ENCODE measurements around the gene PDE4D. TPM values are rescaled to one million over a fixed set of nuclear protein-coding genes. Genes with fewer than 3 reads are reported as not detected.

The PDE4D gene
- total and polyA plus RNA-seq, 3 experiments from 2014 or later: 5.6 to 18.3 (median 17.7) TPM

DNA sequence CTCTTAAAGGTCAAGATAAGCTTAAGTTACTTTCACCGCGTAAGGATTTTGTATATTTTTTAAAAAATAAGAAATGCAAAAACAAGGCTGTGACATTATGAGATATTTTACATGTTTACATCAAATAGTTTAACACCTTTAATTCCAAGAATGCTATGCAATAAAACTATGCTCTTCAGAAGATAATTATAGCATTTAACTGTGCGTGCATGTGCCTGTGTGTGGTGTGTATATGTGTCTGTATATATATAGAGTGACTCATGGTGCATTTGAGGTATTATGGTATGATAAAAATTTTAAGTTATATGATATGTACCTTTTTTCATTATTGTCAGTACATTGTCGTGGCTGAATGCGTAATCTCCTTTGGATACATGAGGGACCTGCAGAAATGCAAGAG is 539.3 kb downstream of the PDE4D start:
- no peak for DNase-seq
- CTCF ChIA-PET: no interaction called here

DNA sequence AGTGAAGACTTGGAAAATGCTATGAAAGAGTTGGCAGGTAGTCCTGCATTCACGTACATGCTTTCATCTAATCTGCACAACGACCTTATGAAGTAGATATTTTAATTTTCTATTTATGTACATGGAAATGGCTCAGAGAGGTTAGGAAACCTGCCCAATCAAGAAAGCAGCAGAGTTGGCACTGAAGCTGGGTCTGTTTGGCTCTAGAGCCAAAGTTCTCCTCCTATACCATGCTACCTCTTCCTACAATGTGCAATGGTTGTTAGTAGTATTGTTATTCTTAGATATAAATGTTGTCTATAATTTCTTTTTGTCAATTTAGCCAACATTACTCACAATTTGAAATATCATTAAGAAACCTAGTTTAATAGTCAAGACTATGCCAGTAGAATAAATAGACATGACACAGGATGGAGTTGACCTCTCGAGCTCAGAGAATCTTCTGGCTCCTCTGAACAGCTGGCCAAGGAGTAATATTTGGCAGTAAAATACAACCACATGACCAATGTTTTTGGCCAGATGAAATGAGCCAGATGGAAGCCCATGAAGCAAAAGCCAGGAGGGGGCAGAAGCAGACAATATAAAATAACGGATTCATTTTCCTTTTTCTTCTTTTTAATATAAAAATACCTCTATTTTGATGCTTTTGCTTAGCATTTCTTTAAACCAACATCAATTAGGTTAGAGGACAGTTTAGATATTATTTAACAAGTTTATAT is 542.3 kb downstream of the PDE4D start:
- no peak overlapping the region for H3K27ac Mint-ChIP-seq
- no peak overlapping the region for H3K27ac ChIP-seq (ENCODE audit: low read depth, low read length)
- peaks cover 5 to 20% of the 10 kb centered on the region in 2 donors for H3K27me3 Mint-ChIP-seq
- no peaks in the 10 kb centered on the region for H3K9me3 ChIP-seq (ENCODE audit: low read length)
- H3K36me3 ChIP-seq (ENCODE audit: insufficient read depth, low read length): no peaks in the 10 kb centered on the region
- H3K9me3 Mint-ChIP-seq: no peaks in the 10 kb centered on the region
- POLR2A ChIA-PET: no interaction called here
- no peaks in the 10 kb centered on the region for H3K36me3 Mint-ChIP-seq
- H3K4me1 Mint-ChIP-seq: no peaks in the 10 kb centered on the region
- H3K27me3 ChIP-seq (ENCODE audit: insufficient read depth, low read length, poor library complexity, severe bottlenecking): no peaks in the 10 kb centered on the region
- no peak overlapping the region for H3K4me3 ChIP-seq (ENCODE audit: low read length)
- DNase-seq: no peak
- CTCF ChIA-PET: interaction anchor here (1.2 to 1.6 kb wide), 2 partner anchors 30 to 163 kb away, joined by 3 to 7 read pairs; no protein-coding TSS in a partner anchor
- H3K4me3 Mint-ChIP-seq: no peak overlapping the region
- no peaks in the 10 kb centered on the region for H3K4me1 ChIP-seq (ENCODE audit: insufficient read depth, low read length)

More for the DNA sequence above, 539.3 kb downstream of the PDE4D start:
- H3K9me3 Mint-ChIP-seq: no peaks in the 10 kb centered on the region
- Histone ChIP-seq H3K27ac (ENCODE audit: low read depth, low read length) (no peak overlapping the region), H3K9me3 (ENCODE audit: low read length) (no peaks in the 10 kb centered on the region), H3K4me1 (ENCODE audit: insufficient read depth, low read length) (no peaks in the 10 kb centered on the region), H3K27me3 (ENCODE audit: insufficient read depth, low read length, poor library complexity, severe bottlenecking) (no peaks in the 10 kb centered on the region), H3K36me3 (ENCODE audit: insufficient read depth, low read length) (no peaks in the 10 kb centered on the region), H3K4me3 (ENCODE audit: low read length) (no peak overlapping the region)
- no peak overlapping the region for H3K4me3 Mint-ChIP-seq
- no peaks in the 10 kb centered on the region for H3K36me3 Mint-ChIP-seq
- no peaks in the 10 kb centered on the region for H3K4me1 Mint-ChIP-seq
- POLR2A ChIA-PET: no interaction called here
- no peak overlapping the region for H3K27ac Mint-ChIP-seq
- peaks cover 6 to 32% of the 10 kb centered on the region in 2 donors for H3K27me3 Mint-ChIP-seq

DNA sequence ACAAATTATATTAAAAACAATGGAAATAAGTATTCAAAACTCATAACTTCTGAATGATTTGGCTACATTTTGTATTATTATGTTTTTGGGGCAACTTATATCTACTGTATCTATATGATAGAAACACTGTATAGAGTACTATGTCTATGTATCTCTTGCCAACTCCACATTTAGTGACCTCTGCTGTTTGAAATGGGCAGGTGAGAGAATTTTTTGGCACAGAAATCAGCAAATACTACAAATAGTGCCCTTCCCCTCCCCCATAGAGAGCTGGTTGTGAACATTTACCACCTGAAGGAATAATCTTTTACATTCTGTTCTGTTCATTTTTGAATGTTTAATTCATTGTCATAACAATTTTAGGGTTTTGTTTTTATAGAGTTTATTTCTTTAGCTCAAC is 545.3 kb downstream of the PDE4D start:
- Mint-ChIP-seq H3K9me3 (no peaks in the 10 kb centered on the region), H3K36me3 (no peaks in the 10 kb centered on the region), H3K4me1 (no peaks in the 10 kb centered on the region), H3K4me3 (no peak overlapping the region), H3K27me3 (peaks cover 6 to 17% of the 10 kb centered on the region in 2 donors), H3K27ac (no peak overlapping the region)
- ChIA-PET CTCF (interaction anchor here (1.8 kb wide), 1 partner anchor 161 kb away, joined by 6 read pairs; no protein-coding TSS in a partner anchor), POLR2A (no interaction called here)
- no peaks in the 10 kb centered on the region for H3K9me3 ChIP-seq (ENCODE audit: low read length)
- no peaks in the 10 kb centered on the region for H3K36me3 ChIP-seq (ENCODE audit: insufficient read depth, low read length)
- no peak for DNase-seq
- H3K27ac ChIP-seq (ENCODE audit: low read depth, low read length): no peak overlapping the region
- H3K4me3 ChIP-seq (ENCODE audit: low read length): no peak overlapping the region
- no peaks in the 10 kb centered on the region for H3K27me3 ChIP-seq (ENCODE audit: insufficient read depth, low read length, poor library complexity, severe bottlenecking)
- H3K4me1 ChIP-seq (ENCODE audit: insufficient read depth, low read length): no peaks in the 10 kb centered on the region

DNA sequence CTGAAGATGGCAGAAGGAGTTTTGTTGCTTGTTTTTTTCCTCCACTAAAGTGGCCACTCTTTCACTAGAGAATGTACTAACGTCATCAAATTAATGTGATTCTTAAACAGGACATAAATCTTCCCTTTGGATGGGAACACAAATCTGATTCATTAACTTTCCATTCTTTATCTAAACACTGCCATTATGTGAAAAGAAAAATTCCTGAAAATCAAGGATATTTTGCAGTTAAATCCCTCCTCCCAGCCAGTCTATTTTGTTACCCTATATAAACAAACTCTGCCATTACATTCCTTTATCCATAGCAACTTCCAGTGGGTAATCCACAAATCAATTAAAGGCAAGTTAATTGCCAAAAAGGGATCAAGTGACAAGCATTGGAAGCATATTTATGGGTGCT is 546.5 kb downstream of the PDE4D start:
- Mint-ChIP-seq H3K4me3 (no peak overlapping the region), H3K27me3 (peaks cover 6 to 22% of the 10 kb centered on the region in 2 donors)

DNA sequence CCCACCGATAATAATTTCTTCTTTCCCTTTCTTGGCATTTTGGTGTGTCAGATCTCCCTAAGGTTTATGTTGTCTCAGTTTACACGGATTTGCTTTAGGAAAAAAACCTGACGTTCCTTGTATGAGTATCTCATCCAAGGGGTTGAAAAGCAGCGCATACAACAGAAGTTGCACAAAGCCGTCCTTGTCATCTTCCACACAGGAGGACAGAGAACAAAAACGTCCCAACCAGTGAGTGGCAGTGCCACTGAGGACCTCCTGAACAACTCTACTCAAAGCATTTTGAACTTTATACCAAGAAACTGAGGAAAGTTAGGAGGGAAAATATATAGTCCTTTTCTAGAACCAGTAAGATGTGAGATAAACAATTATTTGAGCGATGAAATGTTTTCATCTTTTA is 547.0 kb downstream of the PDE4D start:
- CTCF ChIA-PET: no interaction called here

More for the DNA sequence above, 546.5 kb downstream of the PDE4D start:
- no peak for DNase-seq
- Mint-ChIP-seq H3K36me3 (no peaks in the 10 kb centered on the region), H3K9me3 (peaks cover 0 to 4% (median 0%) of the 10 kb centered on the region in 5 donors), H3K4me1 (no peaks in the 10 kb centered on the region), H3K27ac (no peak overlapping the region)
- no peak overlapping the region for H3K4me3 ChIP-seq (ENCODE audit: low read length)
- no peak overlapping the region for H3K27ac ChIP-seq (ENCODE audit: low read depth, low read length)
- no peaks in the 10 kb centered on the region for H3K9me3 ChIP-seq (ENCODE audit: low read length)
- H3K27me3 ChIP-seq (ENCODE audit: insufficient read depth, low read length, poor library complexity, severe bottlenecking): no peaks in the 10 kb centered on the region
- CTCF ChIA-PET: no interaction called here
- no peaks in the 10 kb centered on the region for H3K4me1 ChIP-seq (ENCODE audit: insufficient read depth, low read length)
- no peaks in the 10 kb centered on the region for H3K36me3 ChIP-seq (ENCODE audit: insufficient read depth, low read length)
- POLR2A ChIA-PET: no interaction called here

DNA sequence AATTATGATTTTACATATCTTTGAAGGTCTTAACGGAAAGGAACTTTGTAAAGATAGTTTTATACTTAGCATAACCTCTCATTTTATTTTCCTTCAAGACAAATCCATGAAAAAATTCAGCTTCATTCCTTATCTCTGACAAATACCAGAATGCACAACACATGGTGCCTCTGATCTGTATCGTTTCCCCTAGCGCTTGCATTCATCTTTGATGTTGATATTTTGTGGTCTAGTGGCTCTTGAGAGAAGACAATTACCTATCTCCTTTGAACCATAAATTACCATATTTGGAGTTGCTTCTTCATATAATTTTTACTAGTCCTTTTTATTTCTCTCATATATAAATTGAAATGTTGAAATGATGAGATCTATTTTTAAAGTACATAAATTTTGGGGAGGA is 551.3 kb downstream of the PDE4D start:
- POLR2A ChIA-PET: no interaction called here
- Histone ChIP-seq H3K4me3 (ENCODE audit: low read length) (no peak overlapping the region), H3K4me1 (ENCODE audit: insufficient read depth, low read length) (no peaks in the 10 kb centered on the region), H3K36me3 (ENCODE audit: insufficient read depth, low read length) (no peaks in the 10 kb centered on the region), H3K27me3 (ENCODE audit: insufficient read depth, low read length, poor library complexity, severe bottlenecking) (no peaks in the 10 kb centered on the region), H3K27ac (ENCODE audit: low read depth, low read length) (no peak overlapping the region), H3K9me3 (ENCODE audit: low read length) (no peaks in the 10 kb centered on the region)
- CTCF ChIA-PET: no interaction called here
- no peaks in the 10 kb centered on the region for H3K4me1 Mint-ChIP-seq
- no peak overlapping the region for H3K4me3 Mint-ChIP-seq
- peak in 1 of 5 donors; percentile 2 for DNase-seq
- no peaks in the 10 kb centered on the region for H3K36me3 Mint-ChIP-seq
- H3K9me3 Mint-ChIP-seq: peaks cover 0 to 4% (median 0%) of the 10 kb centered on the region in 5 donors
- no peak overlapping the region for H3K27ac Mint-ChIP-seq
- peaks cover 4 to 34% of the 10 kb centered on the region in 2 donors for H3K27me3 Mint-ChIP-seq

More for the DNA sequence above, 547.0 kb downstream of the PDE4D start:
- Mint-ChIP-seq H3K9me3 (peaks cover 0 to 4% (median 0%) of the 10 kb centered on the region in 5 donors), H3K27me3 (peaks cover 6 to 19% of the 10 kb centered on the region in 2 donors), H3K27ac (no peak overlapping the region), H3K4me3 (no peak overlapping the region), H3K36me3 (no peaks in the 10 kb centered on the region), H3K4me1 (no peaks in the 10 kb centered on the region)
- Histone ChIP-seq H3K36me3 (ENCODE audit: insufficient read depth, low read length) (no peaks in the 10 kb centered on the region), H3K9me3 (ENCODE audit: low read length) (no peaks in the 10 kb centered on the region), H3K4me3 (ENCODE audit: low read length) (no peak overlapping the region), H3K27me3 (ENCODE audit: insufficient read depth, low read length, poor library complexity, severe bottlenecking) (no peaks in the 10 kb centered on the region), H3K27ac (ENCODE audit: low read depth, low read length) (no peak overlapping the region), H3K4me1 (ENCODE audit: insufficient read depth, low read length) (no peaks in the 10 kb centered on the region)
- POLR2A ChIA-PET: no interaction called here
- no peak for DNase-seq

DNA sequence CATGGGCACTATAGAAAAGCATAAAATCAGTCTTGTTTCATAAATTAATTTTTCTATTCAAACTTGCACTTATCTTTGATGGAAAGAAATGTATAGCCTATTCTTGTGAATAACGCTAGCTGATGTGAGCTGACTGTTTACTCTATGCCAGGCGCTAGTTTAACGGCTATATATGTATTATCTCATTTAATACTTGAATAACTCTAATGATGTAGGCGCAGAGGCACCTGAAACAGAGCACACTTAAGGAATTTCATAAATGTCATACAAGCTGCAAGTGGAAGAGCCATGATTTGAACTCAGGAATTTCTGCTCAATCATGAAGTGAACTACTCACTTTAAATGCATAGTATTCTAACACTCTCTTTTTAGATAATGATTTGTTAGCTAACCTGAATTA is 551.8 kb downstream of the PDE4D start:
- Mint-ChIP-seq H3K4me1 (no peaks in the 10 kb centered on the region), H3K27ac (no peak overlapping the region), H3K36me3 (no peaks in the 10 kb centered on the region), H3K4me3 (no peak overlapping the region), H3K27me3 (peaks cover 4 to 34% of the 10 kb centered on the region in 2 donors), H3K9me3 (peaks cover 0 to 4% (median 0%) of the 10 kb centered on the region in 5 donors)
- Histone ChIP-seq H3K4me3 (ENCODE audit: low read length) (no peak overlapping the region), H3K36me3 (ENCODE audit: insufficient read depth, low read length) (no peaks in the 10 kb centered on the region), H3K9me3 (ENCODE audit: low read length) (no peaks in the 10 kb centered on the region), H3K27me3 (ENCODE audit: insufficient read depth, low read length, poor library complexity, severe bottlenecking) (no peaks in the 10 kb centered on the region), H3K4me1 (ENCODE audit: insufficient read depth, low read length) (no peaks in the 10 kb centered on the region), H3K27ac (ENCODE audit: low read depth, low read length) (no peak overlapping the region)
- ChIA-PET CTCF (no interaction called here), POLR2A (no interaction called here)
- no peak for DNase-seq

DNA sequence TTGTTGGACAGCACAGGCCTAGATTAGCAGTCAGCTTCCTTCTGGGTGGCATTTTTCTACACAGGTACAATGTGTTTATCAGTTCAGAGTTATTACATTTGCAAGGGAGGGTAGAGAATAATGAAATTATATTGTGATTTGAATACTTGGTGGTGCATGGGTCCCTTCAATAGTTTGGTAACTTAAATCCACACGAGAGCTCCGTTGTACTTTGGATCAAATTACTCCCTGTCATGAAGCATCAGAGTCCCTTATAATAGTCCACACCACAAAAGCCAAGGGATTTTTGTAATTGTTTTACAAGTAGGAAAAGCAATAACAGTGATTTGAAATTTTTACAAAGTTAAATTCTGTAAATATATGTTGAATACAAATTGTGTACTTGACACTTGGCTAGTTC is 552.4 kb downstream of the PDE4D start:
- H3K27ac Mint-ChIP-seq: no peak overlapping the region
- CTCF ChIA-PET: no interaction called here

More for the DNA sequence above, 552.4 kb downstream of the PDE4D start:
- H3K27me3 Mint-ChIP-seq: peaks cover 4 to 34% of the 10 kb centered on the region in 2 donors
- H3K4me1 Mint-ChIP-seq: no peaks in the 10 kb centered on the region
- Histone ChIP-seq H3K4me3 (ENCODE audit: low read length) (no peak overlapping the region), H3K27me3 (ENCODE audit: insufficient read depth, low read length, poor library complexity, severe bottlenecking) (no peaks in the 10 kb centered on the region), H3K27ac (ENCODE audit: low read depth, low read length) (no peak overlapping the region), H3K36me3 (ENCODE audit: insufficient read depth, low read length) (no peaks in the 10 kb centered on the region), H3K4me1 (ENCODE audit: insufficient read depth, low read length) (no peaks in the 10 kb centered on the region), H3K9me3 (ENCODE audit: low read length) (no peaks in the 10 kb centered on the region)
- no peak overlapping the region for H3K4me3 Mint-ChIP-seq
- no peak for DNase-seq
- no peaks in the 10 kb centered on the region for H3K36me3 Mint-ChIP-seq
- POLR2A ChIA-PET: no interaction called here
- peaks cover 0 to 4% (median 0%) of the 10 kb centered on the region in 5 donors for H3K9me3 Mint-ChIP-seq
